ENCODE data around the gene ZNF892.

DNA sequence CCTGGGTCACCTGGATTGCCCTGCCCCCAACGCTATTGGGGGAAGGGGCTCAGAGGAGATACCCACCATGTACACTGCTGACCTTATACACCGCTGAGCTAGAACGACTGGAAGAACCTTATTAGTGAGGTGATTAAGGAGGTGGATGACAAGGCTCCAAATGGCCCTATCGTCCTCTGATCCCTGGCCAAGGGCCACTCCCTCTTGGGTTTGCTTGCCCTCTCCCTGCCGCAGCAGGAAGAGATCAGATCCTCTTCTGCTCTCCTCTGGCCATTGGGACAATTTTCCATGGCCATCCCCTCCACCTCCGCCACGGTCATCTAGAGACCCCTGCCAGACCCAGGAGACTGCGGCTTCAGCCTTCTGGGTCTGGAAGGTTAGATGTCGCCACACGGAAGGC lies 48.9 kb upstream of the ZNF892 start:
- no peak for TF ChIP-seq TAF1 (IDR thresholded peaks at IDR 0.05; ENCODE audit: borderline replicate concordance, insufficient read depth, low read length)
- TF ChIP-seq, protein P1, sequence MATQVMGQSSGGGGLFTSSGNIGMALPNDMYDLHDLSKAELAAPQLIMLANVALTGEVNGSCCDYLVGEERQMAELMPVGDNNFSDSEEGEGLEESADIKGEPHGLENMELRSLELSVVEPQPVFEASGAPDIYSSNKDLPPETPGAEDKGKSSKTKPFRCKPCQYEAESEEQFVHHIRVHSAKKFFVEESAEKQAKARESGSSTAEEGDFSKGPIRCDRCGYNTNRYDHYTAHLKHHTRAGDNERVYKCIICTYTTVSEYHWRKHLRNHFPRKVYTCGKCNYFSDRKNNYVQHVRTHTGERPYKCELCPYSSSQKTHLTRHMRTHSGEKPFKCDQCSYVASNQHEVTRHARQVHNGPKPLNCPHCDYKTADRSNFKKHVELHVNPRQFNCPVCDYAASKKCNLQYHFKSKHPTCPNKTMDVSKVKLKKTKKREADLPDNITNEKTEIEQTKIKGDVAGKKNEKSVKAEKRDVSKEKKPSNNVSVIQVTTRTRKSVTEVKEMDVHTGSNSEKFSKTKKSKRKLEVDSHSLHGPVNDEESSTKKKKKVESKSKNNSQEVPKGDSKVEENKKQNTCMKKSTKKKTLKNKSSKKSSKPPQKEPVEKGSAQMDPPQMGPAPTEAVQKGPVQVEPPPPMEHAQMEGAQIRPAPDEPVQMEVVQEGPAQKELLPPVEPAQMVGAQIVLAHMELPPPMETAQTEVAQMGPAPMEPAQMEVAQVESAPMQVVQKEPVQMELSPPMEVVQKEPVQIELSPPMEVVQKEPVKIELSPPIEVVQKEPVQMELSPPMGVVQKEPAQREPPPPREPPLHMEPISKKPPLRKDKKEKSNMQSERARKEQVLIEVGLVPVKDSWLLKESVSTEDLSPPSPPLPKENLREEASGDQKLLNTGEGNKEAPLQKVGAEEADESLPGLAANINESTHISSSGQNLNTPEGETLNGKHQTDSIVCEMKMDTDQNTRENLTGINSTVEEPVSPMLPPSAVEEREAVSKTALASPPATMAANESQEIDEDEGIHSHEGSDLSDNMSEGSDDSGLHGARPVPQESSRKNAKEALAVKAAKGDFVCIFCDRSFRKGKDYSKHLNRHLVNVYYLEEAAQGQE (IDR thresholded peaks at IDR 0.05; ENCODE audit: insufficient read depth in 1 of 2, low read depth in 2 of 2, low read length in 2 of 2) = no peak
